ENCODE measurements around the gene C1QTNF6.

Gene C1QTNF6

DNA sequence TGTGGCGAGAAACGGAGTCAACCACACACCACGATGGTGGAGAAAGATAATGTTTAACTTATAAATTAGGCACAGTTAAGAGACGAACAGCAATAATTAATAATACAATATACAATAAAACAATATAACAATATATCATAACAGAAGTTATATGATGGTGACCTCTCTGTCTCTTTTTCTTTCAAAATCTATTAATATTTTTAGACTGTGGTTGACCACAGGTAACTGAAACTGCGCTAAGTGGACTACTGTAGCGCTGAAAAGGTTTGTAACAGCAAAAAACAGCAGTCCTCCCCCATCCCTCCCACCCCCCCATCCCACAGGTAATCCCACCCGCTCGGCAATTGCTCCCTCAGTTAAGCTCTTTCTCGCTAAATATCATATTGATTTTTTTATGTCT is 27.8 kb upstream of the C1QTNF6 start:
- TF ChIP-seq, protein P1, sequence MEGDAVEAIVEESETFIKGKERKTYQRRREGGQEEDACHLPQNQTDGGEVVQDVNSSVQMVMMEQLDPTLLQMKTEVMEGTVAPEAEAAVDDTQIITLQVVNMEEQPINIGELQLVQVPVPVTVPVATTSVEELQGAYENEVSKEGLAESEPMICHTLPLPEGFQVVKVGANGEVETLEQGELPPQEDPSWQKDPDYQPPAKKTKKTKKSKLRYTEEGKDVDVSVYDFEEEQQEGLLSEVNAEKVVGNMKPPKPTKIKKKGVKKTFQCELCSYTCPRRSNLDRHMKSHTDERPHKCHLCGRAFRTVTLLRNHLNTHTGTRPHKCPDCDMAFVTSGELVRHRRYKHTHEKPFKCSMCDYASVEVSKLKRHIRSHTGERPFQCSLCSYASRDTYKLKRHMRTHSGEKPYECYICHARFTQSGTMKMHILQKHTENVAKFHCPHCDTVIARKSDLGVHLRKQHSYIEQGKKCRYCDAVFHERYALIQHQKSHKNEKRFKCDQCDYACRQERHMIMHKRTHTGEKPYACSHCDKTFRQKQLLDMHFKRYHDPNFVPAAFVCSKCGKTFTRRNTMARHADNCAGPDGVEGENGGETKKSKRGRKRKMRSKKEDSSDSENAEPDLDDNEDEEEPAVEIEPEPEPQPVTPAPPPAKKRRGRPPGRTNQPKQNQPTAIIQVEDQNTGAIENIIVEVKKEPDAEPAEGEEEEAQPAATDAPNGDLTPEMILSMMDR (IDR thresholded peaks at IDR 0.05; ENCODE audit: control extremely low read depth, extremely low read depth, low read depth, missing control alignments) = no peak
- CTCF ChIA-PET = interaction anchor here (0.7 to 7.9 kb wide), 6 partner anchors 8 to 239 kb away, joined by 3 to 62 read pairs (median 4); no protein-coding TSS in a partner anchor
- POLR2A ChIA-PET = interaction anchor here (1.0 kb wide), 1 partner anchor 26 kb away, joined by 3 read pairs; no protein-coding TSS in a partner anchor
- no peak for DNase-seq (ENCODE audit: extremely low spot score)

DNA sequence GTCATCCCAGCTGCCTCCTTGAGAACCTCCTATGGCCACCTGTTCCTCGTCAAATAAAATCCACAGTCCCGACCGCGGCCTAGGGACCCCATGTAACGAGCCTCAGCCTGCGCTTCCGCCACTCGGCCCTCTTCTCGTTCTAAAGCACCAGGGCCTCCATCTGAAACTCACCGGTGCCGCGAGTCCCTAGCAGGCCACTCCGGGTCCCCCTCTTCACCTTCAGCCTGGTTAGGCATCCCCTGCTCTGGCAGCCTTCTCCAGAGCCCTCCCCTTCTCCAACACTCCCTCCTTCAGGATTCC is 26.6 kb upstream of the C1QTNF6 start:
- ChIA-PET CTCF (interaction anchor here (7.9 kb wide), 1 partner anchor 14 kb away, joined by 62 read pairs; no protein-coding TSS in a partner anchor), POLR2A (no interaction called here)
- DNase-seq (ENCODE audit: extremely low spot score) = no peak
- TF ChIP-seq, protein P1 (IDR thresholded peaks at IDR 0.05; ENCODE audit: control extremely low read depth, extremely low read depth, low read depth, missing control alignments) = no peak

DNA sequence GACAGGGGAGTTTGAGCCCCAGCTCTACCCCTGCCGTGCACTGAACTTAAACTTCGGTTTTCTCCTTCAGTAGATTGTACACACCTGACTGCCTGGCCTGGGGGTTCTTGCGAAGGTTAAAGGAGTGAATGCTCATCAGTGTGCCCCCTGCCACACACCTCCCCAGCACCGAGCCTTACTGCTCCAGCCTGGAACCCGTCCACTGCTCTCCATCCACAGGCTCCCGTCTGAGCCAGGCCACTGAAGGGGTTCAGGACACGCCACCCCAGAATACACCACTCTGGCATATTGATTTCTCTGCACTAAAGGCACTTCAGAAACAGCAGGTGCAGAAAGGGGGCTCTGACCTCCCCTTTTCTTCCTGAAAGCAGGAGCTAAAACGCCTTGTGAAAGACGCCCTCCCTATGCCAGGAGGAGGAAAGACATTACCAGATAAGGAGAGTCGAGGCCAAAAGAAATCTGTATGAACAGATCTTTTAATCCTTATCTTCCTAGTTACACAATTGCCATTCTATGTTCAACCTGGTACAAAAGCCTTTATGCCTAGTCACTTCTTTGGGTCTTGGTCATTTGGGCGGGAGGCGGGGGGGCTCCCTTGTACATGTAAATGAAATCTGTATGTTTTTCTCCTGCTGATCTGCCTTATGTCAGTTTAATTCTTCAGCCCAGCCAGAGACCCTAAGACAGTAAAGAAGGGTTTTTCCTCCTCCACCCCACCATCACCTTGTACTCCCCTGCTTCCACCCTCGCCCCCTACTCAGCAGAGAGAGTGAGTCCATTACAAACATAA is 26.1 kb upstream of the C1QTNF6 start:
- TF ChIP-seq, protein P1 (IDR thresholded peaks at IDR 0.05; ENCODE audit: control extremely low read depth, extremely low read depth, low read depth, missing control alignments) = no peak
- DNase-seq (ENCODE audit: extremely low spot score) = no peak
- POLR2A ChIA-PET = no interaction called here
- CTCF ChIA-PET = interaction anchor here (7.9 kb wide), 1 partner anchor 13 kb away, joined by 62 read pairs; no protein-coding TSS in a partner anchor

- CTCF ChIA-PET = interaction anchor here (7.9 kb wide), 1 partner anchor 13 kb away, joined by 62 read pairs; no protein-coding TSS in a partner anchor
- POLR2A ChIA-PET = no interaction called here
- TF ChIP-seq, protein P1 (IDR thresholded peaks at IDR 0.05; ENCODE audit: control extremely low read depth, extremely low read depth, low read depth, missing control alignments) = no peak
- no peak for DNase-seq (ENCODE audit: extremely low spot score)
These were observed 25.3 kb upstream of the C1QTNF6 start for GRCh38 chr22:37213218-37213855.

DNA sequence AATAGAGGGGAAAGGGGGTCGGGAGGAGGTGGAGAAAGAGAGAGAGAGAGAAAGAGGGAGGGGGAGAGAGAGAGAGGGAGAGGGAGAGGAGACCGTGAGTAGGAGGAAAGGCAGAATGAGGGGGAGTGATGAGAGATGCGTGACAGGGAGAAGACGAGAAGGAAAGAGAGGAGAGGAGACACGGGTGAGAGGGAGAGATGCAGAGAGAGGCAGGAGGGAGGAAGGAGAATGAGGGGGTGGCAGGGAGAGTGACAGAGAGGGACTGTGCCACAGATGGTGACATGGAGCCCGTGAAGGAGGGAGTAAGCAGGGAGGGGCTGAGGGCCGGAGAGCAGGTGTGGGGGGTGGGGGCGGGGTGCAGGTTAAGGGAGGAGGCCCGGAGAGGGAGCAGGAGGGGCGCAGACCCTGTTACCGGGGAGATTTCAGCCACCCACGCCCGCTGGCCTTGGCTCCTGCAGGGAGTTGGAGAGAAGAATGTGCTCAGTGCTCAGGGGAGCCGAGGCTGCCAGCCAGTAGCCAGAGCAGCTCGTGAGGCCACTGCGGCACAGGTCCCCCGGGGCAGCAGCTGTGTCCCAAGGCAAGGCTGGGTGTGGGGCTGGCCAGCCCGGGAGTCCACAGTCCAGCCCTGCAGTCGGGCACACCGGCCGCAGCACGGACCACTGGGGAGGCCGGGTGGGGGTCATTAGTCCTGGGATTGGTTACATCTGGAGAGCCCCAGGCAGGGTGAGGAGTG is 24.3 kb upstream of the C1QTNF6 start, which contains the start of gene SSTR3:
TSS of gene SSTR3 (minus strand) at position 304 of the 733 bp plus-strand sequence. CDS start 4,674 bp downstream, outside the sequence.
- POLR2A ChIA-PET = no interaction called here
- TF ChIP-seq, protein P1 (IDR thresholded peaks at IDR 0.05; ENCODE audit: control extremely low read depth, extremely low read depth, low read depth, missing control alignments) = no peak
- DNase-seq (ENCODE audit: extremely low spot score) = no peak
- CTCF ChIA-PET = interaction anchor here (7.9 kb wide), 1 partner anchor 12 kb away, joined by 62 read pairs; no protein-coding TSS in a partner anchor

DNA sequence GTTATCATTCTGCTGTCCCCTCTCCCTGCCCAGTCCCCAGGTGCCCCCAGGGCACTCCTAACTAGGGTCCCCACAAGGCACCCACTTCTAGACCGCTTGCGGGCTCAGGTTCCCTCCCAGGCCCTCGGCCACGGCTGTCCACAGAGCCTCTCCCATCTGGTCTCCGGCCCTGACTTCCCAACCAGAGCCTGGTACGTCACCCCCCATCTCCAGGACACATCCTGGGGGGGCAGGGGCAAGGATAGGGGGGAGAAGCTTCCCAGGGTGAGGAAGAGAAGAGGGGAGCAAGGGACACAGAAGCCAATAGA is 23.8 kb upstream of the C1QTNF6 start:
- ChIA-PET POLR2A (no interaction called here), CTCF (no interaction called here)
- TF ChIP-seq, protein P1 (IDR thresholded peaks at IDR 0.05; ENCODE audit: control extremely low read depth, extremely low read depth, low read depth, missing control alignments) = no peak
- no peak for DNase-seq (ENCODE audit: extremely low spot score)

Data from GM10248 (cell line).